Bone marrow (tissue), 2 donors: ENCODE measurements around the gene CXCL17.
"Not testable (repeated sequence)": the region's sequence is repeated elsewhere in the genome, so short reads cannot be mapped to it uniquely, and the experiment has no call there.

Experiments
- DNase-seq, 2 donors: peaks; one replicate each; lab custom pipeline; 2025; lab: John Stamatoyannopoulos, UW

The CXCL17 gene

DNA sequence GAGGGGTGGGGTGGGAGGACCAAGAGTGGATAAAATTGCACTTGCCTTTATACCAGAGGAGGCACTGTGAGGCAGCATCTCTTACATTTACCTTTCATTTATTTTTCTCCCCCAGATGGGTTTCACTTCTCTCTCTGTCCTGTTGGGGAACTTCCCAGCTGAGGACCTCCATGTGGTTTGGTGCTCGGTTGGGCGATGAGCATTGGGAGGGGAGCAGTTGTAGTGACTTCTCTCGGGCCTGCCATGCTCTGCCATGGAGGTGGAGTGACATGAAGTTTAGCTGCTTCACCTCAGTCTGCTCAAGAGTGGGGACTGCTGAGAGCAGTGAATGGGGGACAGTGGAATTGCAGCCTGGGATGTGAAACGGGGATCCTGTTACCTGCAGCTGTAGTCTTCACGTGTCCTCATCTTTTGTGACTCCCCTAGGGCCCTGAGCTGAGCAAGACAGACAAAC is 23.1 kb upstream of the CXCL17 start:
- DNase-seq = no peak

DNA sequence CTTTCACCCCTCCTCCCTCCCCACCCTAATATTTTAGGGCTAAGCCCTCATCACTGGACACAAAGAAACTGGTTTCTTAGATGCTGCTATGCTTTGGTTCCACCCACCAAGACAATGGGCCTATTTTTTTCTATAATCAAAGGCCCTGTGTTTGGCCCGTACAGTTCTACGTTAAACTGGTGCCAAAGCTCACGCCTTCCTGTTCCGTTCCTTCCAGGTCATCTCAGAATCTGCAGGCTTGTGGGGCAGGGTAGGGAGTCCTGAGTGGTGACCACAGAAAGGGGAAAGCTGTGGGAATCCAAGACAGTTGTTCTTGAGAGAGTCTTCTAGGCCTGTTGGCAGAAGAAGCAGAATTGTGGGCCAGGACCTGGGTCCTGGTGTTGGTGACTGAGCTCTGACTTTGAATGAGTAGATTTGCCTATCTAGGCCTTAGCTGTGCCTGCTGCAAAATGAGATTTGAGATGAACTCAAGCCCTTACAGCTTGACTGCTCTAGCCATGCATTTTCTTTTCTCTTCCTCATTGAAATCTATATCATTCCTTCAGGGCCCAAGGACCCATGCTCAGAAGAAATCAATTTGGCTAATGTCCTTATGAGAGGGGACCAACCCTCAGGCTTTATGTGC is 19.1 kb upstream of the CXCL17 start:
- no peak for DNase-seq

DNA sequence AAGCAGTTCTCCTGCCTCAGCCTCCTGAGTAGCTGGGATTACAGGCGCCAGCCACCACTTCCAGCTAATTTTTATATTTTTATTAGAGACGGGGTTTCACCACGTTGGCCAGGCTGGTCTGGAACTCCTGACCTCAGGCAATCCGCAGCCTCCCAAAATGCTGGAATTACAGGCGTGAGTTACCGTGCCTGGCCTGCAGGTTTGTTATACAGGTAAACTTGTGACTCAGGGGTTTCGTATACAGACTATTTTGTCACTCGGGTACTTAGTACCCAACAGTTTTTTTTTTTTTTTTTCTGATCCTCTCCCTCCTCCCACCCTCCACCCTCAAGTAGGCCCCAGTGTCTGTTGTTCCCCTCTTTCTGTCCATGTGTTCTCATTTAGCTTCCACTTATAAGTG is 18.5 kb upstream of the CXCL17 start:
- DNase-seq = not testable (repeated sequence)

DNA sequence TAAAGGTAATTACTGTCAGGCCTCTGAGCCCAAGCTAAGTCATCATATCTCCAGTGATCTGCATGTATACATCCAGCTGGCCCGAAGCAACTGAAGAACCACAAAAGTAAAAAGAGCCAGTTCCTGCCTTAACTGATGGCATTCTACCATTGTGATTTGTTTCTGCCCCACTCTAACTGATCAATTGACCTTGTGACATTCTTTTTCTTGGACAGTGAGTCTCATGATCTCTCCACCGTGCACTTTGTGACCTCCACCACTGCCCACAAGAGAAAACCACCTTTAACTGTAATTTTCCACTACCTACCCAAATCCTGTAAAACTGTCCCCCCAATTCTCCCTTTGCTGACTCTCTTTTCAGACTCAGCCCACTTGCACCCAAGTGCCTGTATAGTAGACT is 17.2 kb upstream of the CXCL17 start:
- no peak for DNase-seq

DNA sequence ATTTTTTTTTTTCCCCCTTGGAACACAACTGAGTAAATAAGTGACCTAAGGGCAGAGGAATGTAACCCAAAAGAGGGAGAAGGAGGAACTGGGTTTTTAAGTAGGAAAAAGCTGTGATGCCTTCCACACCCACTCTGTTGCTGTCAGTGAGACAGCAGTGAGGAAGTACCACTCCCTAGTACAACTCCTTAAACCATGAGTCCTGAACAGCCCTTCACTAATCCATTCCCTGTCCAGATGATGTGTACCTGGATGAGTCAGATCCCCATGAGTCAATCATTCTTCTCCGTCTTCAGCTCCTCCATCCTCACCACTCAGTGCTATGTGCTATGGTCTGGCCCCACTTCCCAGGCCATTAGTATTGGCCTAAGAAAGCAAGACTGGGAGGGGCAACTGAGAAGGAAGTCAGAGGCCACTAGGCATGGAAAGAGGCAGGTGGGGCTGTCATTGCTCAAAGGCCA is 12.9 kb upstream of the CXCL17 start:
- DNase-seq = no peak

DNA sequence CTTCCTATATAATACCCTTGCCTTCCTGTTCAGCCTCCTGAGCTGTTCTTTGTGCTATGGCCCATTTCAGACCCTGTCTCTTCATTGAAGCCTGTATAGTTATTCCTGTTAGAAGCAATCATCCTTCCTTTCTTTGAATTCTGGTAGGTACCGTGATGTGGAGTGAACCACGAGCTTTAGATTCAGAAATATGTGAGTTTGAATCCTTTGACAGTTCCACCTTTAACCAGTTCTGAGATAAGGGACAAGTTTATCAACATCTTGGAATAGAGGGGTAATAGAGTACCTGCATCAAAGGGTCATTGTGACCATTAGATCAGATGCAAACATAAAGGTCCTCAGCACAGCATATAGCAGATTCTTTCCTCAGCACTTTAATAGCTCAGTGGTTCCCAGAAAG is 12.3 kb upstream of the CXCL17 start:
- DNase-seq = no peak

DNA sequence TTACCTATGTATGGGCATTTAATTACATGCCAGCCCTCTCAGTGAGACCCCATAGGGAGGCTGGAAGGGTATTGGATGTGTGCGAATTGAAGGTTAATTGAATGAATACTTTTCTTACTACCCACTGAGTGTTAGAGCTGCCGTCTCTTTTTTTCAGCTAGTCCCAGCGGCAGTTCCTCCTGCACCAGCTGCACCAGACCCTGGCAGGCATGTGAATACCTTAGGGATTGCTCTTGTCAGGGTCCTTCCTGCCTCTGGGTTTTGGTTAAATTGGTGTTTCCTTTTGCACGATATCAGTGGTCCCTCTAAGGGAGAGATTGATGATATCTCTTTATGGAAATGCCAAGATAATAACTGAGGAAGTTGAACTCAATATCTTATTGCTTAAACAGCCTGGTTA is 9.8 kb upstream of the CXCL17 start:
- DNase-seq = no peak

DNA sequence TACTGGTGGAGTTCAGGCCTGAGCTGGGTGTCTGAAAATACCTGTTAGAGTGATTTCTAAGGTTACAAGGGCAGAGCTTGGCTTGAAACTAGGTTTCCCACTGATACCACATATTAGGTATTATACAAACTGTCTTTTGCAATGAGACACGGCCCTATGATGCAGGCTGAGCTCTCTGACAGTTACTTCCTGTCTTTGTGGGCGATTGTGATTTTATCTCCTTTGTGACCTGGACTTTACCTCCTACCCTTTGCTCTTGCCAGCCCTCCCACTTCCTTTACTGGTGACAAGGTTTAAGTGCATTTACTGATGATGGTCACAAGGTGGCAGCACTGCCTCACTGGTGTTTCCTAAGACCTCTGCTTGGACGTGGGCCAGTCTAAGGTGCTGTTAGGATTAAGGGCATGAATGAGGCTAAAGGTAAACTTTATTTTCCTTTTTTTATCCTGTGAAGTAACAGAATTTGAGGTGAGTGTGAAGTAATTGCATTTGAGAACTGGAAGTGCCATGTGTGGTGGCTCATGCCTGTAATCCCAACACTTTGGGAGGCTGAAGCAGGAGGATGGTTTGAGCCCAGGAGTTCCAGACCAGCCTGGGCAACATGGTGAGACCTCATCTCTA is 7.7 kb upstream of the CXCL17 start:
- DNase-seq = peak in 1 of 2 donors; percentile 83

DNA sequence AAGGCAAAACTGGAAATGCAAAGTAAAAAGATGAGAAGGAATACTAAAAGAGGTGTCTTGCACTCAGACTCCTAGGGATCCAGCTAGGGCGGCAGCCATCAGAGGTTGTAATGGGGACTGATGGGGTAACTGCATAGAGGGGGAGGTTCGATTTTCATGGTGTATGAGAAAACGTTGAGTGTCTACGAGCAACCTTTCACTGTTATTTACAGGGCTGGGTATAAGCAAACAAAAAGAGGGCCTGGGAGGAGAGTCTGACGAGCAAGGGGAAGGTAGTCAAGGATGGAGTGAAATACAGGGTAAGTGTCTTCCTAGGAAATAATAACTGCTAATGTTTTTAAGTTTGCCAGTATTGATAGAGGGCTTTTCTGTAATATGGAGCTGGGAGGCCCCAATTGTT is 5.6 kb upstream of the CXCL17 start:
- DNase-seq = not testable (repeated sequence)

DNA sequence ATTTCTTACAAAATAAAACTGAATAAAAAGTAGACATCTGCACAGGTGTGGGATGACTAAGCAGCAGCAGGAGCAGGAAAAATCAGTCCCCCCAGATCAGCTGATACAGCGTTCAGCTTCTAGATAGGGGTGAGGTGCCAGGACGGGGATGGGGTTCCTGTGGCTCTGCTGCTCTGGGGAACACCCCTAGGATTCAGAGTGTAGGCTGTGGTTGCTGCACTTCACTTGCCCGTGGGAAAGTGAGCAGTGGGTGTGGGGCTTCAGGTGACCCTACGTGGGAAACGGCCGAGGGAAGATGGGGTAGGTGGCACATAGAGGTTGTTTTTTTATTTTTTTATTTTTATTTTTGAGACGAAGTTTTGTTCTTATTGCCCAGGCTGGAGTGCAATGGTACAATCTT is 3.2 kb upstream of the CXCL17 start:
- no peak for DNase-seq

DNA sequence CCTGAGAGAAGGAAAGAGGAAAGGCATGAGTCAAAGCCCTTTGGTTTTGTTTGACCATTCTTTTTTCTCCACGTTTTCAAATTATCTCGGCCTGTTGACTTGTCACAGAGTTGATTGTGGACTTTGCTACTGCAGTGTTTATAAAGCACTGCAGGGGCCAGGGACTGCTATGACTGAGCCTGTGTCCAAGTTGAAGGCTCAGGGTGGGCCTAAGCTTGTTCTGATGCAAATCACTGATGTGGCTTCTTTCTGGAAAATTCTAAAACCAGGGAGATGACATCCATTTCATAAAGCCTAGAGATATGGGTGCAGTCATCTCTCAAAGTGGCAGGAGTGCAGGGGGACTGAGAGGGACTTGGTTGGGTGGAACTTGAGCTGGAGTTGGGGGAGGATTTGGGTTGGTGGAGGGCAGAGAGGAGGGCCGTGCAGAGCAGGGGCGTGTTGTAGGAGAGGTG is 1.2 kb upstream of the CXCL17 start:
- no peak for DNase-seq

DNA sequence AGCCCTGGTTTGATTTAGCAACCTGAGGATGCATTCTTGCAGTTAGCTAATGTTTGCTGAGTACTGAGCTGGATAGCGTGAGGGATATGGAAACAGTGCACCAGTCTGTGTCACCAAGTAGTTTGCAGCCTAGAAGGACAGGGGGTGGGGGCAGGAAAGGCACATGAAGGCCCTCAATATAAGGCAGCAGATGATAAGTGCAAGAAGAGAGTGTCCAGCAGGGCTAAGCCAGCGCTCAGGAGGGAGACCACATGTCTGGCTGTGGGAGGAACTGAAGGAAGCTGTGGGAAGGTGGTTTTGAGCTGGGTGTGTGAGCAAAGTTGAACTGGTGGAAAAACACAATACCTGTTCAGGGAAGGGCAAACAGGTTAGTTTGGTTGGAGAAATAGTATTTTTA is 1.7 kb downstream of the CXCL17 start:
- DNase-seq = no peak

DNA sequence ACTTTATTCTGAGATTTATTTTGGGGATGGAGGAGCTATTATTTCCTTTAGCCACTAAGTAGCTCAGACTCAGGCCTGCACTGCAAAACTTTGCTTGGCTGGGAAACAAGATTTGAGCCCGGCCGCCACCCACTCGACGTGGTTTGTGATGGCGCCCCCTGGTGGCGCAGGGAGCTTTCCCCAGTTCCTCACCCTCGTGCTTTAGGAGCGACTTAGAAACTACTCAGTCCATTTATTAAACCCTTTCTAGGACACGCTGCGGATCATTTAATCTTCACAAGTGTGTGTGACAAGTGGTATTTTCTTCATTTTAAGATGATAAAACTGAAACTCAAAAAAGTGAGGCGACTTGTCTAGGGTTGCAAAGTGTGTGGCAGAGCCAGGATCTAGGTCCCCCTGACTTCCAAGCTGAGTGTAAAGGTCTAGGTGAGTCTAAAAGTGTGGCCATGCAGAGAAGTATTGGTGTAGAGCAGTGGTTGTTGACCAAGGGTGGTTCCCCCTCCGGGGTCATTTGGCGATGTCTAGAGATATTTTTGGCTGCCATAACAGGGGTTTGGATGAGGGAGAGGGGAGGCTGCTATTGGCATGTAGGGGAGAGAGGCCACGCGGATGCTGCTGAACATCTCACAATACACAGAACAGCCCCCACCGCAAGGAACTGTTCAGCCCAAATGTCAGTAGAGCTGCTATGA is 2.2 kb downstream of the CXCL17 start:
- DNase-seq = peak; percentile 50 to 59

DNA sequence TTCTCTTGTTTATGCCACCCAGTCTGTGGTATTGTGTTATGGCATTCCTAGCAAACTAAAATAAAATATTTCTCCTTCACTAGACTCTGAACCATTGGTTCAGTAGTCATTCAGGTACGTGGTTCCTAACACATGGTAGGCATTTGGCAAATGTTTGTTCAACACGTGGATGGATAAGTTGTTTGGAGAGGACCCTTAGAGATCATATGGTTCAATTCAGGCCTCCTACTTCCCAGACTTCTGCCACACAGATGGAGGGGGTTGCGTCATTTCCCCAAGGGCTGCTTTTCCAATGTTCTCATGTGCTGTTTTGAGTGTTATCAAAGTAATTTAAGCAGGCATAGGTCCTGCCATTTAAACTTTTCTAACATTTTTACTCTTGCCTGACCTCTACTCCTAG is 6.7 kb downstream of the CXCL17 start:
- DNase-seq = no peak

DNA sequence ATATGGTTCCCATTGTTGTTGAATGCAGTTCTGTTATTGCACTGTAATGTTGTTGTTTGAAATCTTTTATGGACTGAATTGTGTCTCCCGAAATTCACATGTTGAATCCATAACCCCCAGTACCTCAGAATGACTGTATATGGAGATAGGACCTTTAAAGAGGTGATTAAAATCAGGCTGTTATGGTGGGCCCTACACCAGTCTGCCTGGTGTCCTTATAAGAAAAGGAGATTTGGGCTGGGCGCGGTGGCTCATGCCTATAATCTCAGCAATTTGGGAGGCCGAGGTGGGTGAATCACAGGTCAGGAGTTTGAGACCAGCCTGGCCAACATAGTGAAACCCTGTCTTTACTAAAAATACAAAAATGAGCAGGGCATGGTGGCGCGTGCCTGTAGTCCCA is 7.4 kb downstream of the CXCL17 start:
- DNase-seq = no peak

DNA sequence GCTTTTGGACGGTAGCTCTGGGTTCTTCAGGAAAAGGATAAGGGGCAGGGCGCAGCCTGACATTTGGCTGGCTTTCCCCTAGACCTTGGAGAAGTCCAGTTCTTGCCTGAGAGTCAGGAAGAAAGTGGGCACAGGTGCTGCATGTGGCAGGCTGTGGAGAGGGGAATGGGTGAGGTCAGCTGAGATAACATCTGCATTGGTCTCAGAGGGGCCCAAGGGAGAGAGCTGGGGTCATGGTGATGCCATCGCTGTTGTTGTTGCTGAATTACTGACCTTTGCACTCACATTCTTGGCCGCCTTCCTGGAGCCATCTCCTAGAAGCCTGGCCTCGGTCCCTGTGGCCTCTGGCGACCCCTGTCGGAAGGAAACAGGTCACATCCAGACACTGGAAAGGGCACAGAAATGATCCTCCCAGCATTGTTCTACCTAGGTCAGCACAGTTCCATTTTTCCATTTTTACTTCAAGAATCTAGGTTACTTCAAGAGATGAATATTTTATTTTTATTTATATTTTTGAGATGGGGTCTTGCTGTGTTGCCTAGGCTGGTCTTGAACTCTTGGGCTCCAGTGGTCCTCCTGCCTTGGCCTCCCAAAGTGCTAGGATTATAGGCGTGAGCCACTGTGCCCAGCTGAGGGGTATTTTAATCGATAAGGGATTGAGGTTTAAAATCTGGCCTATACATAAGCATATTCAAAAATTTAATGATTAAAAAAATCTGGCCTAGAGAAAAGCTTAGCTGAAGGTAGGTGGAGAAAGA is 9.1 kb downstream of the CXCL17 start:
- DNase-seq = peak; percentile 10 to 44

DNA sequence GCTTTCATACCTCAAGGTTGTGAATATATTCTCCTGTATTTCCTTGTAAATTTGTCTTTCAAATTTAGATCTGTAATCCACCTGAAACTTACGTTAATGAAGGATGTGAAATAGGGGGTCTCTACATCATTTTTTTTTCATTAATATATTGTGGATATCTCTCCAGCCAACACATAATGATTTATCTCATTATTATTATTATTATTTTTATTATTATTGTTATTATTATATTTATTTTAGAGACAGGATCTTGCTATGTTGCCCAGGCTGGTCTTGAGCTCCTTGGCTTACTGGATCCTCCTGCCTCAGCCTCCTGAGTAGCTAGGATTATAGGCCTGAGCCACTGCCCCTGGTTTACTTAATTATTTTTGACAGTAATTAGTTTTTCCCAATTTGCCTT is 11.3 kb downstream of the CXCL17 start:
- no peak for DNase-seq

DNA sequence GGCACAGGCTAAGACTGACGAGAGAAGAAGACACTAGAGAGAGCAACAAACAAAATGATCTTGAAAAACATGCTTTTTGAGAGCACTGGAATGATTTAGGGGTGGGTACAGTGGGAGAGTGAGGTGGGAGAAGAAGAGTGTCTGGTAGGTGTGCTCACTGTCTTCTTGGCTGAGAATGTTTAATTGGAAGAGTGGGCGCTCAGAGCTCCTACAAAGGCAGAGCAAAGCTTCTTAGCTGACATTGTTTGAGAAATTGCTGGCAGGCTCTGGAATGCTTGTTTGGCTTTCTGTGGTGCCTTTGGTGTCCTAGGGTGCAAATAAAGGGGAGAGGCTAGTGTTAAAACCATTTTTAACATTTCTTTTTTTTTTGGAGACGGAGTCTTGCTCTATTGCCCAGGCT is 14.1 kb downstream of the CXCL17 start:
- no peak for DNase-seq

DNA sequence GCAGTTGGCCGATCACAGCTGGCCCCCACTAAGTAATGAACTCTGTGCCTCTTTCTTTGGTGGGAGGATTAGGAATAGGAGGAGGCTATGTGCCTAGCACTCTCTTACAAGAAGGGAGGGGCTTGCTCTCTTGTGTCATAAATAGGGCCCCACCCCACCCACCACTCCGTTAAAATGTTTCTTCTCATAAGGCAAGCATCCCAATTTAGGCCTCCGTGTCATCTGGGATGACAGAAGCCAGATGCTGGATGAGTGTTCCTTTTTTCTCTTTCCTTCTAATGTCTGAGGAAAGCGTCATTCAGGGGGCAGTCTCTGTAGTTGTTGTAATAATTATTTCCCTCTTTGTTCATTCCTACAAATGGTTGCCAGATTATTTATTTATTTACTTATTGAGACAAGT is 15.4 kb downstream of the CXCL17 start, which contains the start of gene LIPE:
Gene LIPE, minus strand, starts transcription at position 76 of the 400 bp plus-strand sequence. CDS start 239 bp downstream, outside the sequence.
- no peak for DNase-seq

DNA sequence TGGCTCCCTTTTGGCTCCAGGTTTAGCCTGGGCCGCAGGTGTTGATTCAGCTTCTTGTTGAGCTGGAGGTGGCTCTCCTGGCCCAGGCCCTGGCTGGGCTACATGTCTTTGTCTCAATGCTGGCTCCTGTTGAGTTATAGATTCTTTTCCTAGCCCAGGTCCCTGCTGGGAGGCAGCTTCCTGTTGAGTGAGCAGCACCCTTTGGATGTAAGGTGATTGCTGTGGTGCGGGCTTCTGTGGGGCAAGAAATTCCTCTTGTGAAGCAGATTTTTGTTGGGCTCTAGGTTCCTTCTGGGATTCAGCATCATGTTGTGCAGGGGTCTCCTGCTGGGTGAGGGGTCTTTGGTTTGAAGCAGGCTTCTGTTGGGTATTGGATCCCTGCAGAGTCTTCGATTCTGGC is 16.1 kb downstream of the CXCL17 start:
- no peak for DNase-seq

DNA sequence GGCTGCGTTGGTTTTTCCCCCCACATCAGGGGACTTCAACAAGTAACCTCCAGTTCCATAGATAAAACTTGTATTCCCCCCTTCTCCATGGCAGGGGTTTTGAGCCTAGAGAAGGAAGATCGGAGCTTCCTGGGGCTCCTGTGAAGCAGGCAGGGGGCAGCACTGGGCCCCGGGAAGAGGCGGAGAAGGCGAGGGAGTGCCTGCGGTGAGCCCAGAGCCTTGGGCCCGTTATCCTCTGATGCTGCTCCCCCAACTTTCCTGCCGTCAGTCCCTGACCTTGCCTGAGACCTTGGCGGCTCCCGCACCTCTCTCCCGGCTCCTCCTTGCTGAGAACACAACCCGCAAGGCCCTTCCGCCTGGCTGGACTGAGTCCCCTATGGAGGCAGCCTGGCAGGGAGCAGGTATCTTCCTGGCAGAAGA is 18.0 kb downstream of the CXCL17 start:
- no peak for DNase-seq

DNA sequence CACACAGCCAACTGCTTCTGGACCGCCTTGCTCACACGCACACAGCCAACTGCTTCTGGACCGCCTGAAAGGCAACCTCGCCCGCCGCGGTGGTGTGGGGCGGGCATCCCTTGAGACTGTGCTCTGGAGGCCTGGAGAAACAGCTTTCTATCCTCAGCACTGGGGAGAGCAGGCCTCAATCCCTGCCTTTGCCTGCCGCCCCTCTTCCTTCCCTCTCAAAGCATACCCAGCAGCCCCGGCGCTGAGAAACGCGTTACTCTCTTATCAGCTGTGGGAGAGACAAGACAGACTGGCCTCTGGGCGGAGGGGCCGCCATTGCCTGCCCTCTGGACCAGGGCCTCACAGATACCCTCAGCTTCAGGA is 18.4 kb downstream of the CXCL17 start:
- DNase-seq = no peak
